Measurements from ENCODE around the gene PLA2G6.
"Not testable (repeated sequence)": the region's sequence is repeated elsewhere in the genome, so short reads cannot be mapped to it uniquely, and the experiment has no call there.

PLA2G6 gene

DNA sequence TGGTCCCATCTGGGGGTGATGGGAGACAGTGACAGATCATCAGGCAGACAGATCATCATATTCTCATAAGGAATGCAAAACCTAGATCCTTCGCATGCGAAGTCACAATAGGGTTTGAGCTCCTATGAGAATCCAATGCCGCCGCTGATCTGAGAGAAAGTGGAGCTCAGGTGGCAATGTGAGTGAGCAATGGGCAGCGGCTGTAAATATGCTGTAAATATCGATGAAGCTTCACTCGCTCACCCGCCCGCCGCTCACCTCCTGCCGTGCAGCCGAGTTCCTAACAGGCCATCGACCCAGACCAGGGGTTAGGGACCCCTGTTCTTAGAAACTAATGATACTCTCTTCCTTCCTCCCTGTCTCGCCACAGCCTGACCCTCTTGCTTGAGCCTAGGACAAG lies 9.4 kb upstream of the PLA2G6 start:
- no peak for DNase-seq

DNA sequence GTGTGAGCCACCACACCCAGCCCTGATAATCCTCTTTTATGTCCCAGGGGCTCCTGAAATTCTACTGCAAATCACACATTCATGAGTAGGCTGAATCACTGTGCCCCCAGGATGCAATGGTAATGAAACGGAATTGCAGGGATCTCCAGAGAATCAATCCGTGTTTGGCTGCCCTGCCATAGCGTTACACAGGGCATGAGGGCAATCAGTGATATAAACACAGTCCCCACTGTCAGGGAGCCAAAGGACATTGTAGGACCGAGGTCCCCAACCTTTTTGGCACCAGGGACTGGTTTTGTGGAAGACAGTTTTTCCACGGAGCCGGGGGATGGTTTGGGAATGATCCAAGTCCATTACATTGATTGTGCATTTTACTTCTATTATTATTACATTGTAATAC lies 9.0 kb upstream of the PLA2G6 start:
- no peak for DNase-seq

DNA sequence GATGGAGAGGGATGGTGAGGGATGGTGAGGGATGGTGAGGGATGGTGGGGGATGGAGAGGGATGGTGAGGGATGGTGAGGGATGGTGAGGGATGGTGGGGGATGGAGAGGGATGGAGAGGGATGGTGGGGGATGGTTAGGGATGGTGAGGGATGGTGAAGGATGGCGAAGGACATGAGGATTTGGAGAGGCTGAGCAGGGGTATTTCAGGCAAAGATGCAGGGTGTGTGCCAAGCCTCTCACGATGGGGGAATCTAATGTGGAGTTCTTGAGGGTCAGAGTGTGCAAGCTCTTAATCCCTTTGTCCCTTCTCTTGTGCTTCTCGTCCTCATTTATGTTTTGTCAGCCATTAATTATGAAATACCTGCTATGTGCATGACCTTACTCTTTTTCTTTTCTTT lies 7.5 kb upstream of the PLA2G6 start:
- no peak for DNase-seq

DNA sequence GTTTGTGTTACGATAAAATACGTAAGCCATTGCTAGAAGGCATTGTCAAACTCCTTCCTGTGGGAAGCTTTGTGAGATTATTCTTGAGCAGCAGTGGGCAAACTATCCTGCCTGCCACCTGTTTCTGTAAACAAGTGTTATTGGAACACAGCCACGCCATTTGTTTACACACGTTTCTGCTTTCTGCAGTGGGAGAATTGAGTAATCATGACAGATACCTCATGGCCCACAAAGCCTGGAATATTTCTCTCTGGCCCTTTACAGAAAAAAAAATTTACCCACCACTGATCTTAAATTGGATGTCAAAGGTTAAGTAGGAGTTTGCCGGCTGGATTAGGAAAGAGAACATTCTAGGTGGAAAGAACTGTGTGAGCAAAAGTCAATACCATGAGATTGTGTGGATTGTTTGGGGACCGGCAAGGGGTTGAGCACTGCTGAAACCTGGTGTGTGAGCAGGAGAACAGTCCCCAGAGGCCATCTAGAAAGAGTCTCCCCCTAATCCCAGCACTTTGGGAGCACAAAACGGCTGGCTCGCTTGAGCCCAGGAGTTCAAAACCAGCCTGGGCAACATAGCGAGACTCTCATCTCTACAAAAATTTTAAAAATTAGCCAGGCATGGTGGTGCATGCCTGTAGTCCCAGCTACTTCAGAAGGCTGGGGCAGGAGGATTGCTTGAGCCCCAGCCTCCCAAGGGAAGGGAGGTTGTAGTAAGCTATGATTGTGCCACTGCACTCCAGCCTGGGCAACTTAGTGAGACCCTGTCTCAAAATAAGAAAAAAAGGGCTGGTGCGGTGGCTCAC lies 6.0 kb upstream of the PLA2G6 start:
- DNase-seq: no peak

DNA sequence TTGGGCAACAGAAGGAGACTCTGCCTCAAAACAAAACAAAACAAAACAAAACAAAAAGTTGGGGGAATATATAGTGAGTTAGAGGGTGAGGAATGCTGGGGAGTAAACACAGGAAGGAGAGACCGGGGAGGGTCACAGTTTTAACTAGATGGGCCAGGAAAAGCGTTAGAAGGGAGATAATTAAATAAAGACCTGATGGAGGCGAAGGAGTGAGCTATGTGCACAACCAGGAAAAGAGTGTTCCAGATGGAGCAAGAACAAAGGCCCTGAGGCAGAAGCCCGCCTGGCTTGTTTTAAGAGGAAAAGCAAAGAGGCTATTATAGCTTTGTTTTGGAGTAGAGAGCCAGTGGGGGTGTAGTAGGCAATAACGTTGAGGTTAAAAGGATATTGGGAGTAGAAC lies 4.8 kb upstream of the PLA2G6 start:
- DNase-seq: no peak

DNA sequence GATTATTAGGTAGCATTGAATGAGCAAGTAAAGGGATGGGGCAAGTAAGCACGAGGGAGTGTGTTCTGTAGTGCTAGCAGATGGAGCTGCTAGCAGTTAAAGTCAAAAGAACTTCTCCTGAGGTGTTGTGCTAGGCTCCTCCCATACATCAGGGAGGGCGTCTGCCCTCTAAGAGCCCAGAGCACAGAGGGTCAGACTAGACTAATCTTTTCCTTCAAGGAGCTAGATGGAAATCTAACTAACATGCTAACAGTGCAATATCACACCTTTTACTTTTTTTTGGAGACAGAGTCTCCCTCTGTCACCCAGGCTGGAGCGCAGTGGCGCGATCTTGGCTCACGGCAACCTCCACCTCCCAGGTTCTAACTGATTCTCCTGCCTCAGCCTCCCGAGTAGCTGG lies 3.2 kb upstream of the PLA2G6 start:
- DNase-seq: no peak

DNA sequence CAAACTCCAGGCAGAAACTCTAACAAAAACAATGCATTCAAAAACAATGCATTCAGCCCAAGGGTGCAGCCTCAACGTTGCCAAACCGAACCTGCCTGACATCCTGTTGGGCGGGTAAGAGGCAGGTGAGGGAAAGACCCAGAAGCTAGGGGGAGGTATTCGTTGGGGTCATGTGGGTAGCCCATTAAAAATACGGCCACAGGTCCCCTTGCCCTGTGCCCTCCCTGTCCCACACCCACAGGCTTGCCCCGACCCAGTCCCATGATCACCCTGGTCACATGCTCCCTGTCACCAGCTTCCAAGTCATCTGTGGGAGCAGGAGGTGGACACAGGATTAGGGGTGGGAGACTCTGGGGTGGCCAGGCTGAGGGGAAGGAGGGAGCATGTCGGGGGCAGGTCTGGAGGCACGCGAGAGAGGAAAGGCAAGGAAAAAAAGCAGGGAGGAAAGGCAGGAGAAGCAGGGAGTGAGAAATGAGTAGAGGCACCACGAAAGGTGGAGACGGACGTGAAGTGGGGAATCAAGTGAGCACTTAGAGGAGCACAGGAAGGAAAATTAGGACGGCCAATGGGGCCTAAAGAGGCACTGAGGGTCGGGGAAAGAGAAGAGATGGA lies 683 bp downstream of the PLA2G6 start:
- no peak for DNase-seq

DNA sequence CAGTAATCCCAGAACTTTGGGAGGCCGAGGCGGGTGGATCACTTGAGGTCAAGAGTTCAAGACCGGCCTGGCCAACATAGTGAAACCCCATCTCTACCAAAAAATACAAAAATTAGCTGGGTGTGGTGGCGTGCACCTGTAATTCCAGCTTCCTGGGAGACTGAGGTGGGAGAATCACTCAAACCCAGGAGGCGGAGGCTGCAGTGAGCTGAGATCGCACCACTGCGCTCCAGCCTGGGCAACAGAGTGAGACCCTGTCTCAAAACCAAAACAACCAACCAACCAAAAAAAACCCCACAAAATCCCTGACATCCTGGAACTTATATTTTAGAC lies 3.1 kb downstream of the PLA2G6 start:
- DNase-seq: not testable (repeated sequence)

DNA sequence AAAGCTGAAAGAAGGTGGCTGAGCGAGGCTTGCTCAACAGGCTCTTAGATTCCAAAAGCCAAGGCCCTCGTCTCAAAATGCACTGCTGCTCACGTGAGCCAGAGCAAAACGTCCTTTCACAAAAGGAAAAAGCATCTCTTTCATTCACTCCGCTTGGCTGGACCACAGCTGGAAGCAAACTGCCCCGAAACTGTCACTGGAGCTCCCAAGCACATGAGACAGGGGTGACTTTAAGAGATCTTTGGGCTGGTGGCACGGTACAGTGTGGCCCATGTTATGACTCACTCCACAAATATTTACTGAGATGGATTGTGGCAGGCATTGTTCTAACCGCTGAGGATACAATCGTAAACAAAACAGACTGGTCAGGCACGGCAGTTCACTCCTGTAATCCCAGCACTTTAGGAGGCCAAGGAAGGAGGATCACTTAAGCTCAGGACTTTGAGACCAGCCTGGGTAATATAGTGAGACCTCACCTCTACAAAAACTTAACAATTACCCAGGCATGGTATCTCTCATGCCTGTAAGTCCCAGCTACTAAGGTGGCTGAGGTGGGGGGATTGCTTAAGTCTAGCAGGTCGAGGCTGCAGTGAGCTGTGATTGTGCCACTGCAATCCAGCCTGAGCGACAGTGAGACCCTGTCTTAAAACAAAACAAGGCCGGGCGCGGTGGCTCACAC lies 3.6 kb downstream of the PLA2G6 start:
- peak; percentile 29 for DNase-seq

DNA sequence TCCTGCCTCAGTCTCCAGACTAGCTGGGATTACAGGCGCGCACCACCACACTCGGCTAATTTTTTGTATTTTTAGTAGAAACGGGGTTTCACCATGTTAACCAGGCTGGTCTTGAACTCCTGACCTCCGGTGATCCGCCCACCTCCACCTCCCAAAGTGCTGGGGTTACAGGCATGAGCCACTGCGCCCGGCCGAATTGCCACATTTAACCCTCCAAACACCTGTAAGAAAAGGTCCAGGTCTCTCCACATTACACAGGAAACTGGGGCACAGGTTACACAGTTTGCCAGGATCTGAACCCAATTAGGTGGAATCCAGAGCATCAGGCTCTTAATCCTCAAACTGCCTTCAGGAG lies 4.1 kb downstream of the PLA2G6 start:
- DNase-seq: not testable (repeated sequence)

DNA sequence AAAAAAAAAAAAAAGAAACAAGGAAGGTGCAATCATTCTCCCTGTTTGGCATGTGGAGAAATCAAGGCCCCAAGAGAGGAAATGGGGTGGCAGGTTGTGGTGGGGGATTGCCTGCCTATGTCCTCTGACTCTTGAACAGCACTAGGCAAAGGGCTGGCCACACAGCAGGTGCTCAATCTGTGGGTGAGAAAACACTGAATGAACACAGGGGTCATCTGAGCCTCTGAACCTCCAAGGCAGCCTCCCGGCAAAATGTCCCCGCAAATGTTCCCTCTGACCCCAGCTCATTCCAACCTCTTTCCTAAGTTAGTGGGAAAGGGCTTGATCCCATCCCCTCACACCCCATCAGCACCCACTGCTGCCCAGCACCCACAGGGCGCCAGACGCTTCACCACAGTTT lies 4.6 kb downstream of the PLA2G6 start:
- no peak for DNase-seq

DNA sequence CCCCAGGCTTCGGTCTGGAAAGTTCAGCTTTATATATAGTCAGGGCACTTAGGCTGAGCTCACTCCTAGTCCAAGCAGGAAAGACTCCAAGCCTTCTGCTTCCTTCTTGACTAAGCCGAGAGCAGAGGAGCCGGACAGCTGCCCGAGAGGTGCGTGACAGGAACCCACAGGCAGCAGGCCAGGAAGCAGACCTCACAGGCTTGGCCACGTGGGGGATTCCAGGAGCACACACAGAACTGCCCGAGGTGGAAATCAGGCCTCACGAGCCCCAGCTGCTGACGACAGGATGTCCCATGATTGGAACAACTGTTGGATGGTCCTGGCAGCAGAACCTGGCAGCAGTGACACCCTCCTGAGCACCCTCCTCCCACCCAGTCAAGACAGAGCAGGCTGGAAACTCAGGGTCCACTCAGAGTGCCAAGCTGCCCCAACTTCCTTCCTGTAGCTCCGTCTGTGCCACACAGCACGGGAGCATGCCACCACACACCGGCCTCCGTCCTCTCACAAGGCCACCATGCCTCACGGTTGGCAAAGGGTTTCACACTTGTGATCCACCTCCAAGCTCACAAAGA lies 5.4 kb downstream of the PLA2G6 start:
- no peak for DNase-seq

DNA sequence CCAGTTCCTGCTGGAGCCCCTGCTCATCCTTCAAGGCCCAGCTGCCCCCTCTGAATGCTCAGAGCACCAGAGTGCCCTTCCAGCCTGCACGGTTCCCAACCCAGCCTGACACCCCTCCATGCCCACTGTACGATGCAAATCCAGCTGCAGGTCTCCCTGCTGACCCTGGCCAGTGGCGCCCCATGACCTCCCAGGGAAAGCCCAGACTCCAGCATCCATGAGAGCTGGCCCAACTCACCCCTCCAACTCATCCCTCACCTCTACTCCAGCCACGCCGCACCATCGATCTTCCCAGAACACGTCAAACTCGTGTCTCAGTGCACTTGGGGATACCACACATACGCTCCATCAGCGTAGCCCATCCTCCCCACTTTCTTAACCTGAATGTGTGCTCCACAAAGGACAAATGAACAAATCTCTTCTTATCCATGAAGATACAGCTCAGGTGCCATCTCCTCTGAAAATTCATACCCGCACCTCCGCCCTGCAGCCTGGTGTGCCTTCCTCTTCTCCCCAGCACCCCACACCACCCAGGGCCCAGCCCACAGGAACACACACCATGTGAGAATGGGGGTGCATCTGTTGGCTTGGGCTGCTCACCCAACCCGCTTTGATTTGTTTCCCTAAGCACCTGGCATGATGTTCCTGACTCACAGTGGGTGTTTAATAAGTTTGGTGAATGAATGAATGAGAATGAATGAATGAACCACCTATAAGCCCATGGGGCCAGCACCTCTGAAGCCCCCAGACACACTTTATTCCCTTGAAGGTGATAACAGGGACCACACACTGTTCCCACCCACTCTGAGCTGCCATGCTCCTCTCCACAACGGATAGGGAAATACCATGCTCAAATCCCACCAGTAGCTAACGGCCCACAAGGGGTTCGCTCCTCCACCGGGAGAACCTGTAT lies 6.2 kb downstream of the PLA2G6 start:
- no peak for DNase-seq

DNA sequence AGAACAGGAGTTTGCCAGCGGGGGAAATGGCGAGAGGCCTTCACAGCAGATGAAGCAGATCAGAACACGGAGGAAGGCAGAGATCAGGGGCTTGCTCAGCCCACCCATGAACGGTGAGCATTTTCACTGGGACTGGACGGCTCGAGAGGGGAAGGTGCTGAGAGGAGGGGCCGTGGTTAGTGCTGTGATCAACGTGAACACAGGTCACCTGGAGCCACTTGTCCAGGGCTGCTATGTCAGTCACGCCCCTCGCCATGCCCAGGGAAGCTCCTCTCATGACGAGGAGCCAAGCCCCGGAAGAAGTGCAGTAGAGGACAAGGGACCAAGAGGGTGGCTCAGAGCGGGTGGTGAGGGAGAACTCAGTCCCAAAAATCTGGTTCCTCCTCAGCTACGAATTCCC lies 7.0 kb downstream of the PLA2G6 start:
- no peak for DNase-seq

DNA sequence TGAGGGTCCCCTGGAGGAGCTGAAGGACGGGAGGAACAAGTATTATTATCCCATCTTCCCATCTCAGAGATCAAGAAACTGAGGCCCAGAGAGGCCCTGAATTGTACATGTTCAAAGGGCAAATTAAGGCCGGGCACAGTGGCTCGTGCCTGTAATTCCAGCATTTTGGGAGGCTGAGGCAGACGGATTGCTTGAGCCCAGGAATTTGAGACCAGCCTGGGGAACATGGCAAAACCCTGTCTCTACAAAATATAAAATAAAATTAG lies 8.1 kb downstream of the PLA2G6 start:
- no peak for DNase-seq

DNA sequence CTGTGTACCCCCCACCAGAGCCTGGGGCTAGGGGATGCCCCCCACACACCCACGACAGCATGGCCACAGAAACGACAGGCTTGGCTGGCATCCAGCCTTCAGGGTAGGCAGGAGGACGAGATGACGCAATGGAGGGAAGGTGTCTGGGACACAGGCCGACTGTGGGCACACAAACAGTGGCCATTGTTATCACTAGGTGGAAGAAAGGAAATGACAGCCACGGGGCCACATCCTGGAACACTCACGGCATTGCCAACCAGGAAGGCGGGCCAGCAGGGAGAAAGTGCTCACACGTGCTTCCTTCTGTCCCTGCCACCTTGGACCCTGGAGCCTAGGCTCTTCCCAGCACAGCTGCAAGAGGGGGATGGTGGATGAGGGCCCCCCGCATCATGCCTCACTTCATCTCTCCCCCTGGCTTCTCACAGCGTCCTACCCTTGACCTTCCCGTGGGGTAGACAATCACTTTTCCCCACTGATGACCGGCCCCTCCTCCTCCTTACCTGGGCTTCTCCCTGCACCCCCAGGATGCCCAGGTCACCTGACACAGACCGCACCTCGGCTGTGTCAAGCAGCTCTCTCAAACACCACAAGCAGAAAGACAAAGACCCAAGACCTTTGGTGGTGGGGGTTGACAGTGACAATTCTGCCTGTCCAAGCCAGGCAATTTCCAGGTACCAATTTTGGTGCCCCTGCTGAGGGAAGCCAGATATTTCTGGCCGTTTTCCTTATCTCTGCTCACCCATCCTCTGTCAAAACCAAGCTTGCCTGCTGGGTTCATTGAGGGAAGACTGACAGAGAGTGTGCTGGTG lies 8.6 kb downstream of the PLA2G6 start:
- DNase-seq: no peak

DNA sequence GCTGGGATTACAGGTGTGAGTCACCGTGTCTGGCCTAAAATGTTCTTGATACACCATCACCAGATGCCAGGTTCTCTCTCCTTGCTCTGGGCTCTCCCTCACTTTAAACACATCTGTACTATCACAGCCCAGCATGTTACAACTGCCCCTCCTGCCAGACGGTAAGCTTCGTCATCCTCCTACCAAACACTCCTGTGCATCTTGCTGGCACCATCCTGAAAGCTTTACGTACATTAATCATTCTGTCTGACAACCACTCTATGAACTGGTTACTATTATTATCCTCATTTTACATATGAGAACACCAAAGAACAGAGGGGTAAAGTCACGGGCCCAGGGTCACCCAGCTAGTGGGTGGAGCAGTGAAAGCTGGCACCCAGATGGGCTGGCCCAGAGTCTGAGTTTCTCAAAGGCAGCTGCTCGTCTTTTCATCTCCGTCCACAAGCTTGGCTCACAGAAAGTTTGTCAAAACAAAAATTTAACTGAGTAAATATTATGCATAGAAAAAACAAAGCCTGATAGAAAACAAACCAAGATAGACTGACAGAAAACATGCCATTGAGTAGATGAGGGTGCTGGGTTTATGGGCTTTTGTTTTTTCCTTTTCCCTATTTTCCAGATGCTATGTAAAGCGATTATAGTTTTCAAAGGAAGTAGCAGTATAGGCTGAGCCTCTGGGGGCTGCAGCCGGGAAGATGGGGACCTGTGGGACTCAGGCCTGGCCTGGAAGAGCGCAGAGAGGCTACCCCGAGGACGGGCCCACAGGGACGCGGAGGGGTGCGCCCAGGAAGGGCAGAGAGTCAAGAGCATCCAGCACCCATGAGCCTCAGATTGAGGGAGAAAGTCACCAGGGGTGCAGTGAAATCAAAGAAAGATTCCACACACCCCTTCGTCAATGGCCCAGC lies 9.5 kb downstream of the PLA2G6 start:
- no peak for DNase-seq

DNA sequence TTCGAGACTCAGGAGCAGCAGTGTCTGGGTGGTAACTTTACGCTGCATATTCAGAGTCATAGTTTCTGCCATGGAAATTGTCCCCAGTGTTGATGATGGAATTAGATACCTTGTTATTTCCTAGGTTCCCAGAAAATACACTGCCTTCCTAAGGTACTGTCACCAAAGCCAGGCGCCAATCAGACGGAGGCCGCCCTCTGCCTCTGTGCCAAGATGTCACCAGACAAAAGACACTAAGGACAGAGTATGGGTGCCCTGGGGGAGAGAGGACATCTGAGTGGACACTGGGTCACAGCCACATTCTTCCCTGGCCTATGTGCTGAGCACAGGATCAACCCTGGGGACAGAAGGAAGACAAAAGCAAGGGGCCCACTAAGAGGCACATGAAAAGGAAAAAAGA lies 11.2 kb downstream of the PLA2G6 start:
- no peak for DNase-seq

DNA sequence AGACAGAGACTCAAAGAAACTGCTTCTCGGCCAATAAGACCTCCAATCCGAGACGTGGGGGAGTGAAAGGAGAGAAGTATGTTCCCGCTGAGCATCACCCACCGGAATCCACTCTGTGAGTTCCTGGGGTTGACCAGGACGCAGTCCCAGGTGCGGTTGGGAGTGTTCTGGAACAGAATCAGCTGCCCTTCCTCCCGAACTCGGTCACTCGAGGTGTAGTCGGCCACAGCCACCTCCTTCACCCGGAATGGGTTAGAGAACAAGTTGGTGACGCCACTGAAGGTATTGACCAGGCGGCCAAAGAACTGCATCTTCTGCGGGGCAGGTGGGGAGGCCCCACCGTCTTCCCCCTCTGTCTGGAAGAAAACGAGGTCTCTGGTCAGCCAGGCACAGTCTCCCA lies 12.5 kb downstream of the PLA2G6 start:
- no peak for DNase-seq

DNA sequence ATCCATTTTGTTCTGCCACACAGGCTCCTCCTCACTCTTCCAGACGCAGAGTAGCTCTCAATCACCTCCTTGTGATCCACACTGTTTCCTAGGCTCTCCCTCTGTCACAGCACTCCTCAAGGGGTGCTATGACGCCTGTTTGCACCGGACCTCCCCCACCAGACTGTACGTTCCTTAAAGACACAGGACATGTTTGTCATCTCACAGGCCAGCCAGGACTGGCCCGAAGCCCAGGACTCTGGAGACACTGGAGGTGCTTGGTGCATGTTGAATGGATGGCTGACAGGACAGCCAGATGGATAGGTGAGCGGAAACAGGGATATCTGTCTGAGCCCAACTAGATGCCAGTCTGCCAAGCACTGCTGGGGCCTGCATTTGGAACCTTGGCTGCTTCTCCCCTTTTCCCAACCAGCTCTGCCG lies 13.6 kb downstream of the PLA2G6 start:
- DNase-seq: no peak

DNA sequence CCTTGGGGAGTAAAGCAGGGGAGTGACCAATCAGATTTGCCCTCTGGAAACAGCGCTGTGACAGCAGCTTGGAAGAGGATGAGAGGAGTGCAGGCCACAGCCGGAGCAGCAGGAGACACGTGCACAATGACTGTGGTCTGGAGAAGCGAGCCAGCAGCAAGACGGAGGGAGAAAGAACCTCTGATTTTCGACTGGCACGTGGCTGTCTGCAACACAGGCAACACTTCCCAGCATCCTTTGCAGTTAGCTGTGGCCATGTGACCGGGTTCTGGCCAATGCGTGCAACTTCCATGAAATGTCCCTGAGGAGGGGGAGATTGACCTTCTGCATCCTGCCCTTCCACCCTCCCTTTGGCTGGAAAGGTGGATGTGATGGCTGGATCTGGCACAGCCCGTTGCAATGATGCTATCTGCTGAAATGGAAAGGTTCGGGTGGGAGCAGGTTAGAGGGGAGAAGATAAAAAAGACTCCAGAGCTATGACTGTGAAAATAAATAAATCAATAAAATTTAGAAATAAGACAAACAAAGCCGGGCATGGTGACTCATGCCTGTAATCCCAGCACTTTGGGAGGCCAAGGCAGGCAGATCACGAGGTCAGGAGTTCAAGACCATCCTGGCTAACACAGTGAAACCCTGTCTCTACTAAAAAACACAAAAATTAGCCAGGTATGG lies 15.6 kb downstream of the PLA2G6 start:
- no peak for DNase-seq

Measured in NCI-H146 (cell line).